A549 (cell line): ENCODE measurements around the gene U2AF1L4. TPM values are rescaled to one million over a fixed set of nuclear protein-coding genes. Genes with fewer than 3 reads are reported as not detected.
A peak's percentile ranks its signal among the peaks of the same experiment; 100 is the strongest.

ENCODE experiments used
- CBX2 ChIP-seq: fragments of 200-600 bp; sonication (generic); IDR thresholded peaks from 2 replicates; pipeline ENCODE4 v1.6.1; 2016; ENCODE audit warnings: low read depth, mild to moderate bottlenecking, borderline replicate concordance
- CEBPB ChIP-seq, 2 experiments: fragments of >200 bp in 1 of 2; sonication (Bioruptor Twin) in 1 of 2; formaldehyde crosslinking in 1 of 2; IDR thresholded peaks; 2 replicates each; pipeline ENCODE4 v1.6.1; 2012 to 2016
- CHD2 ChIP-seq: fragments of 150-350 bp; IDR thresholded peaks from 2 replicates; pipeline ENCODE4 v1.6.1; 2014; ENCODE audit warnings: low read length; ENCODE audit not compliant: partially characterized antibody
- CHD4 ChIP-seq: fragments of 200-600 bp; sonication (generic); IDR thresholded peaks from 2 replicates; pipeline ENCODE4 v1.6.1; 2016; ENCODE audit warnings: antibody characterized with exemption, mild to moderate bottlenecking, borderline replicate concordance
- EHF ChIP-seq: fragments of 250-450 bp; sonication (Bioruptor Pico); IDR thresholded peaks from 2 replicates; pipeline ENCODE4 v1.5.0; 2020; ENCODE audit warnings: mild to moderate bottlenecking
- EHMT2 ChIP-seq: fragments of 200-600 bp; sonication (generic); IDR thresholded peaks from 2 replicates; pipeline ENCODE4 v1.6.1; 2016; ENCODE audit warnings: antibody characterized with exemption, low read depth, mild to moderate bottlenecking, moderate library complexity
- ESRRA ChIP-seq: fragments of 150-350 bp; IDR thresholded peaks from 2 replicates; pipeline ENCODE4 v1.6.1; 2014; ENCODE audit warnings: mild to moderate bottlenecking, low read length, borderline replicate concordance
- FOSB ChIP-seq: fragments of 250-450 bp; sonication (Bioruptor Pico); IDR thresholded peaks from 2 replicates; pipeline ENCODE4 v1.5.0; 2020; ENCODE audit warnings: mild to moderate bottlenecking, moderate library complexity
- FOSL2 ChIP-seq, 2 experiments: fragments of 450-650 bp in 1 of 2; fragments of >200 bp in 1 of 2; sonication (Bioruptor Twin) in 1 of 2; formaldehyde crosslinking; IDR thresholded peaks; 2 replicates each; pipeline versions ENCODE4 v1.5.0 to v1.6.1; 2016 to 2020; ENCODE audit warnings: mild to moderate bottlenecking in 1 of 2, moderate library complexity in 1 of 2
- FOXS1 ChIP-seq: fragments of 250-450 bp; sonication (Bioruptor Pico); IDR thresholded peaks from 2 replicates; pipeline ENCODE4 v1.5.0; 2020; ENCODE audit warnings: mild to moderate bottlenecking, moderate library complexity
- GATA3 ChIP-seq: IDR thresholded peaks from 2 replicates; pipeline ENCODE4 v1.6.1; 2012; ENCODE audit warnings: borderline replicate concordance
- HEYL ChIP-seq: fragments of 250-450 bp; sonication (Bioruptor Pico); IDR thresholded peaks from 2 replicates; pipeline ENCODE4 v1.8.0; 2021; ENCODE audit warnings: mild to moderate bottlenecking, moderate library complexity
- HOXA7 ChIP-seq: fragments of 250-450 bp; sonication (Bioruptor Pico); IDR thresholded peaks from 2 replicates; pipeline ENCODE4 v1.5.0; 2020; ENCODE audit warnings: mild to moderate bottlenecking, moderate library complexity
- HOXB13 ChIP-seq: fragments of 250-450 bp; sonication (Bioruptor Pico); IDR thresholded peaks from 2 replicates; pipeline ENCODE4 v1.5.0; 2020; ENCODE audit warnings: low read depth, mild to moderate bottlenecking, moderate library complexity
- JUNB ChIP-seq: fragments of >200 bp; sonication (Bioruptor Twin); formaldehyde crosslinking; IDR thresholded peaks from 2 replicates; pipeline ENCODE4 v1.6.1; 2016
- KDM5A ChIP-seq: fragments of 200-600 bp; sonication (generic); IDR thresholded peaks from 2 replicates; pipeline ENCODE4 v1.6.1; 2016; ENCODE audit warnings: antibody characterized with exemption, mild to moderate bottlenecking
- MAFK ChIP-seq: fragments of 450-650 bp; IDR thresholded peaks from 2 replicates; pipeline ENCODE4 v1.6.1; 2014; ENCODE audit not compliant: partially characterized antibody
- MAZ ChIP-seq: fragments of 150-350 bp; IDR thresholded peaks from 2 replicates; pipeline ENCODE4 v1.6.1; 2014; ENCODE audit warnings: antibody characterized with exemption, low read depth, low read length, borderline replicate concordance
- MYC ChIP-seq: IDR thresholded peaks from 2 replicates; pipeline ENCODE4 v1.6.1; 2012; ENCODE audit warnings: mild to moderate bottlenecking, inconsistent platforms, low read length, improper control_type of control experiment, borderline replicate concordance
- NFE2L2 ChIP-seq: fragments of 150-350 bp; conservative IDR thresholded peaks from 2 replicates; pipeline ENCODE4 v1.6.1; 2014; ENCODE audit warnings: low read length
- NPAS2 ChIP-seq: fragments of 250-450 bp; sonication (Bioruptor Pico); IDR thresholded peaks from 2 replicates; pipeline ENCODE4 v1.8.0; 2022; ENCODE audit warnings: mild to moderate bottlenecking, moderate library complexity, borderline replicate concordance
- NR3C1 ChIP-seq: fragments of >200 bp; sonication (Bioruptor Twin); formaldehyde crosslinking; IDR thresholded peaks from 3 replicates; pipeline ENCODE4 v1.6.1; 2017
- PHF8 ChIP-seq: fragments of 200-600 bp; sonication (generic); IDR thresholded peaks from 2 replicates; pipeline ENCODE4 v1.6.1; 2016; ENCODE audit warnings: low read depth, mild to moderate bottlenecking, antibody characterized with exemption, moderate library complexity, borderline replicate concordance
- POLR2A ChIP-seq: IDR thresholded peaks from 2 replicates; pipeline ENCODE4 v1.6.1; 2012; ENCODE audit warnings: mild to moderate bottlenecking, low read length
- POLR2AphosphoS2 ChIP-seq: conservative IDR thresholded peaks from 2 replicates; pipeline ENCODE4 v1.6.1; 2012; ENCODE audit warnings: low read length, improper control_type of control experiment, inconsistent platforms
- RARB ChIP-seq: fragments of 250-450 bp; sonication (Bioruptor Pico); IDR thresholded peaks from 2 replicates; pipeline ENCODE4 v1.8.0; 2021; ENCODE audit warnings: mild to moderate bottlenecking, moderate library complexity
- RCOR1 ChIP-seq: fragments of 150-350 bp; IDR thresholded peaks from 2 replicates; pipeline ENCODE4 v1.6.1; 2014; ENCODE audit warnings: antibody characterized with exemption, low read length, low read depth
- RNF2 ChIP-seq: fragments of 200-600 bp; sonication (generic); IDR thresholded peaks from 2 replicates; pipeline ENCODE4 v1.6.1; 2016; ENCODE audit warnings: low read depth, mild to moderate bottlenecking, antibody characterized with exemption, moderate library complexity, borderline replicate concordance
- TFCP2L1 ChIP-seq: fragments of 250-450 bp; sonication (Bioruptor Pico); IDR thresholded peaks from 2 replicates; pipeline ENCODE4 v1.5.0; 2021; ENCODE audit warnings: mild to moderate bottlenecking
- TP53 ChIP-seq: fragments of 250-450 bp; sonication (Bioruptor Pico); IDR thresholded peaks from 2 replicates; pipeline ENCODE4 v1.5.0; 2021; ENCODE audit warnings: mild to moderate bottlenecking, moderate library complexity
- ZC3H11A ChIP-seq: fragments of 450-650 bp; IDR thresholded peaks from 2 replicates; pipeline ENCODE4 v1.6.1; 2014; ENCODE audit warnings: antibody characterized with exemption, mild to moderate bottlenecking
- ZSCAN20 ChIP-seq: fragments of 250-450 bp; sonication (Bioruptor Pico); IDR thresholded peaks from 2 replicates; pipeline ENCODE4 v1.8.0; 2022; ENCODE audit warnings: mild to moderate bottlenecking, moderate library complexity
- polyA plus RNA-seq, 4 experiments: library from polyadenylated mRNA; depleted of rRNA in 3 of 4; stranded (reverse); fragments of >200 nt; fragmentation: RNase III in 1 of 4; extraction: RNeasy Plus Mini Kit Qiagen cat#74134 plus additional on column Dnase treatment in 1 of 4; gene quantifications; 2 replicates in 3 of 4; 3 replicates in 1 of 4; pipeline ENCODE4 v1.2.3, GENCODE V29; 2011 to 2017
- TF ChIP-seq, protein P1 (sequence below): fragments of >200 bp; sonication (Bioruptor Twin); formaldehyde crosslinking; IDR thresholded peaks from 3 replicates; pipeline ENCODE4 v1.6.1; 2016
- TF ChIP-seq, protein P2 (sequence below): fragments of >200 bp; sonication (Bioruptor Twin); formaldehyde crosslinking; IDR thresholded peaks from 3 replicates; pipeline ENCODE4 v1.5.1; 2016
- TF ChIP-seq, protein P3 (sequence below): IDR thresholded peaks from 2 replicates; pipeline ENCODE4 v1.6.1; 2012
- TF ChIP-seq, protein P4 (sequence below): fragments of >200 bp; sonication (Bioruptor Twin); formaldehyde crosslinking; IDR thresholded peaks from 2 replicates; pipeline ENCODE4 v1.6.1; 2016
- TF ChIP-seq, protein P5 (sequence below): IDR thresholded peaks from 2 replicates; pipeline ENCODE4 v1.6.1; 2012
- TF ChIP-seq, protein P6 (sequence below): fragments of 450-650 bp; IDR thresholded peaks from 2 replicates; pipeline ENCODE4 v1.6.1; 2014; ENCODE audit warnings: antibody characterized with exemption

U2AF1L4 gene
- polyA plus RNA-seq, 2 of the 4 experiments (the other 2 are of a cell fraction): 41.1 to 42.8 TPM

DNA sequence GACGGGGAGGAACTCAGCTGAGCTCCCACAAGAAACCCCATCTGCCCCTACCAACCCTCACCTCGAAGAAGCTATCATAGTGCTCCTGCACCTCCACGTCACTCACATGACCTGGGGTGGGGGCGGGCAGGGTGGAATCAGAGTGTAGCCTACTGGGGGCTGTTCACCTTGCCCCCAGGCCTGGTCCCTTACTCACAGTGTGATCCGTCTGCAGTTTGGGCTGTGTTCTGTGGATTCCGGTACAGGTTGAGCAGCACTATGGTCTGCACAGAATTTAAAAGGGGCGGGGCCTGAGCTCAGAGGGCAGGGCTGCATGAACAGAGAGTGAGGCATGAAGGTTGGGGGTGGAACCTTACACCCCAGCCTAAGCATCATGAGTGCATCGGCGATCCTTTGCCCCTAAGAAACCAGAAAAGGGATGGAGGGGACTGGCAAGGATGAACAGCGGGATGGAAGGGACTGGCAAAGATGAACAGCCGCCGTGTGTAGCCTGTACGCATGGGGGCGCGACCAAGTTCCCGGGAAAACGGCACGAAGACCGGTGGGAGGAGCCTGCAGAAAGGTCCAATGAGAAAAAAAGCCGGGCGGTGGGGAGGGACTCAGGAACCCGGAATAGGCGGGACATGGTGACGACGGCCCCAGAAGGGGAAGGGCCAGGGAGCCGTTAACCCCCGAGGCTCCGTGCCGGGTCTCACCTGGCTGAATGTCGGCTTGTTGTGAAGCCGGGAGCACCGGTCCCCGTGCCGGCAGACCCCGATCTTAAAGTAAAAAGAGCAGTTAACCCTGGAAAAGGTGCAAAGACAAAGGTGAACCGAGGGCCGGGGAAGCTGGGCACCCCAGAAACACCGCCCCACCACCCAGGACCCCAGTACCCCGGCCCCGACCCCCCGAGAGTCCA lies 539 bp downstream of the U2AF1L4 start (continued):
- TF ChIP-seq, protein P1, sequence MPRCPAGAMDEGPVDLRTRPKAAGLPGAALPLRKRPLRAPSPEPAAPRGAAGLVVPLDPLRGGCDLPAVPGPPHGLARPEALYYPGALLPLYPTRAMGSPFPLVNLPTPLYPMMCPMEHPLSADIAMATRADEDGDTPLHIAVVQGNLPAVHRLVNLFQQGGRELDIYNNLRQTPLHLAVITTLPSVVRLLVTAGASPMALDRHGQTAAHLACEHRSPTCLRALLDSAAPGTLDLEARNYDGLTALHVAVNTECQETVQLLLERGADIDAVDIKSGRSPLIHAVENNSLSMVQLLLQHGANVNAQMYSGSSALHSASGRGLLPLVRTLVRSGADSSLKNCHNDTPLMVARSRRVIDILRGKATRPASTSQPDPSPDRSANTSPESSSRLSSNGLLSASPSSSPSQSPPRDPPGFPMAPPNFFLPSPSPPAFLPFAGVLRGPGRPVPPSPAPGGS: peak; percentile 70; the same call in 2 of the 3 replicates
- no peak for TF ChIP-seq RARB
- TF ChIP-seq KDM5A: no peak; the same call in 1 of the 2 replicates
- TF ChIP-seq GATA3: no peak
- TF ChIP-seq, protein P2, sequence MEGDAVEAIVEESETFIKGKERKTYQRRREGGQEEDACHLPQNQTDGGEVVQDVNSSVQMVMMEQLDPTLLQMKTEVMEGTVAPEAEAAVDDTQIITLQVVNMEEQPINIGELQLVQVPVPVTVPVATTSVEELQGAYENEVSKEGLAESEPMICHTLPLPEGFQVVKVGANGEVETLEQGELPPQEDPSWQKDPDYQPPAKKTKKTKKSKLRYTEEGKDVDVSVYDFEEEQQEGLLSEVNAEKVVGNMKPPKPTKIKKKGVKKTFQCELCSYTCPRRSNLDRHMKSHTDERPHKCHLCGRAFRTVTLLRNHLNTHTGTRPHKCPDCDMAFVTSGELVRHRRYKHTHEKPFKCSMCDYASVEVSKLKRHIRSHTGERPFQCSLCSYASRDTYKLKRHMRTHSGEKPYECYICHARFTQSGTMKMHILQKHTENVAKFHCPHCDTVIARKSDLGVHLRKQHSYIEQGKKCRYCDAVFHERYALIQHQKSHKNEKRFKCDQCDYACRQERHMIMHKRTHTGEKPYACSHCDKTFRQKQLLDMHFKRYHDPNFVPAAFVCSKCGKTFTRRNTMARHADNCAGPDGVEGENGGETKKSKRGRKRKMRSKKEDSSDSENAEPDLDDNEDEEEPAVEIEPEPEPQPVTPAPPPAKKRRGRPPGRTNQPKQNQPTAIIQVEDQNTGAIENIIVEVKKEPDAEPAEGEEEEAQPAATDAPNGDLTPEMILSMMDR: peak; percentile 46
- no peak for TF ChIP-seq ZC3H11A
- TF ChIP-seq MAZ: 0 out of 2 replicates have a peak, but pooled peaks have one; percentile 9
- no peak for TF ChIP-seq JUNB
- TF ChIP-seq PHF8: peak; percentile 88
- TF ChIP-seq MYC: peak; percentile 70; the same call in 1 of the 2 replicates
- TF ChIP-seq FOXS1 (CRISPR knock-in tag): no peak
- no peak for TF ChIP-seq ESRRA
- no peak for TF ChIP-seq POLR2AphosphoS2
- peak; percentile 16; the same call in 1 of the 2 replicates for TF ChIP-seq NFE2L2
- no peak for TF ChIP-seq FOSB
- TF ChIP-seq, protein P3, sequence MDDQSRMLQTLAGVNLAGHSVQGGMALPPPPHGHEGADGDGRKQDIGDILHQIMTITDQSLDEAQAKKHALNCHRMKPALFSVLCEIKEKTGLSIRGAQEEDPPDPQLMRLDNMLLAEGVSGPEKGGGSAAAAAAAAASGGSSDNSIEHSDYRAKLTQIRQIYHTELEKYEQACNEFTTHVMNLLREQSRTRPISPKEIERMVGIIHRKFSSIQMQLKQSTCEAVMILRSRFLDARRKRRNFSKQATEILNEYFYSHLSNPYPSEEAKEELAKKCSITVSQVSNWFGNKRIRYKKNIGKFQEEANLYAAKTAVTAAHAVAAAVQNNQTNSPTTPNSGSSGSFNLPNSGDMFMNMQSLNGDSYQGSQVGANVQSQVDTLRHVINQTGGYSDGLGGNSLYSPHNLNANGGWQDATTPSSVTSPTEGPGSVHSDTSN: no peak
- TF ChIP-seq ZSCAN20: no peak
- no peak for TF ChIP-seq EHMT2
- no peak; the same call in 1 of the 2 replicates for TF ChIP-seq TFCP2L1
- TF ChIP-seq FOSL2 (IDR thresholded peaks at IDR 0.05): no peak
- TF ChIP-seq FOSL2 (CRISPR knock-in tag; IDR thresholded peaks at IDR 0.05): peak; percentile 8; the same call in 1 of the 2 replicates
- TF ChIP-seq HEYL: no peak
- TF ChIP-seq, protein P4, sequence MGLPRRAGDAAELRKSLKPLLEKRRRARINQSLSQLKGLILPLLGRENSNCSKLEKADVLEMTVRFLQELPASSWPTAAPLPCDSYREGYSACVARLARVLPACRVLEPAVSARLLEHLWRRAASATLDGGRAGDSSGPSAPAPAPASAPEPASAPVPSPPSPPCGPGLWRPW: no peak
- TF ChIP-seq NR3C1: no peak
- no peak for TF ChIP-seq CHD4
- peak; percentile 52; the same call in 1 of the 2 replicates for TF ChIP-seq POLR2A
- TF ChIP-seq, protein P5, sequence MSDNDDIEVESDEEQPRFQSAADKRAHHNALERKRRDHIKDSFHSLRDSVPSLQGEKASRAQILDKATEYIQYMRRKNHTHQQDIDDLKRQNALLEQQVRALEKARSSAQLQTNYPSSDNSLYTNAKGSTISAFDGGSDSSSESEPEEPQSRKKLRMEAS: peak; percentile 86
- TF ChIP-seq RNF2: no peak
- TF ChIP-seq HOXB13 (CRISPR knock-in tag): no peak
- no peak for TF ChIP-seq HOXA7
- TF ChIP-seq CEBPB (IDR thresholded peaks at IDR 0.05): no peak
- TF ChIP-seq CHD2: no peak
- TF ChIP-seq MAFK: no peak
- TF ChIP-seq RCOR1: no peak
- no peak for TF ChIP-seq EHF (CRISPR knock-in tag)
- TF ChIP-seq, protein P6, sequence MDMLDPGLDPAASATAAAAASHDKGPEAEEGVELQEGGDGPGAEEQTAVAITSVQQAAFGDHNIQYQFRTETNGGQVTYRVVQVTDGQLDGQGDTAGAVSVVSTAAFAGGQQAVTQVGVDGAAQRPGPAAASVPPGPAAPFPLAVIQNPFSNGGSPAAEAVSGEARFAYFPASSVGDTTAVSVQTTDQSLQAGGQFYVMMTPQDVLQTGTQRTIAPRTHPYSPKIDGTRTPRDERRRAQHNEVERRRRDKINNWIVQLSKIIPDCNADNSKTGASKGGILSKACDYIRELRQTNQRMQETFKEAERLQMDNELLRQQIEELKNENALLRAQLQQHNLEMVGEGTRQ: no peak
- TF ChIP-seq NPAS2 (CRISPR knock-in tag): no peak
- TF ChIP-seq TP53: no peak
- no peak for TF ChIP-seq CBX2
